WTC11 (cell line): ENCODE results near the gene MUC6. TPM values are rescaled to one million over a fixed set of nuclear protein-coding genes. Genes with fewer than 3 reads are reported as not detected.

Experiments used
- ATAC-seq: fragments of 200-7000 bp; cut with Tn5 transposase; 2 replicates; pipeline ENCODE4 v1.10.0; 2021; ENCODE audit warnings: mild to moderate bottlenecking, moderate library complexity
- CTCF ChIA-PET: fragments of 300-600 bp; sonication (Branson Sonifier 250); formaldehyde crosslinking; loops from one replicate; lab custom pipeline; 2021; ENCODE audit warnings: antibody characterized with exemption; lab: Charles Lee
- POLR2A ChIA-PET: fragments of 350-600 bp; sonication (Branson Sonifier 250); formaldehyde crosslinking; loops from one replicate; lab custom pipeline; 2021; ENCODE audit warnings: antibody characterized with exemption; lab: Charles Lee
- DNase-seq: peaks from one replicate; pipeline ENCODE4 v3.0.0; 2021; ENCODE audit warnings: low spot score
- H3K27ac Mint-ChIP-seq: 2 replicates; pipeline ENCODE4 v1.8.0; 2021; ENCODE audit warnings: mixed read lengths
- H3K27me3 Mint-ChIP-seq: 2 replicates; pipeline ENCODE4 v1.8.0; 2021; ENCODE audit warnings: low read depth, mild to moderate bottlenecking, moderate library complexity, mixed read lengths
- H3K36me3 Mint-ChIP-seq: 2 replicates; pipeline ENCODE4 v1.8.0; 2021; ENCODE audit warnings: mixed read lengths
- H3K4me1 Mint-ChIP-seq: 2 replicates; pipeline ENCODE4 v1.8.0; 2022; ENCODE audit warnings: mixed read lengths
- H3K4me3 Mint-ChIP-seq: 2 replicates; pipeline ENCODE4 v1.8.0; 2021; ENCODE audit warnings: mild to moderate bottlenecking, moderate library complexity, mixed read lengths
- H3K9me3 Mint-ChIP-seq: 2 replicates; pipeline ENCODE4 v1.8.0; 2021; ENCODE audit warnings: mixed read lengths
- CREM ChIP-seq: sonication (generic); formaldehyde crosslinking; IDR thresholded peaks from 2 replicates; pipeline ENCODE4 v1.8.1; 2022; ENCODE audit warnings: mild to moderate bottlenecking, missing genetic modification reagents, moderate library complexity
- ETV6 ChIP-seq: sonication (generic); formaldehyde crosslinking; IDR thresholded peaks from 2 replicates; pipeline ENCODE4 v1.8.1; 2022; ENCODE audit warnings: mild to moderate bottlenecking, missing genetic modification reagents
- IRF2 ChIP-seq: sonication (generic); formaldehyde crosslinking; IDR thresholded peaks from 2 replicates; pipeline ENCODE4 v1.8.0; 2022; ENCODE audit warnings: low read depth, missing genetic modification reagents, borderline replicate concordance
- JAZF1 ChIP-seq: fragments of 250-450 bp; sonication (Bioruptor Pico); IDR thresholded peaks from 2 replicates; pipeline ENCODE4 v1.9.0; 2021; ENCODE audit warnings: moderate library complexity, mild to moderate bottlenecking, inconsistent platforms
- JUN ChIP-seq: sonication (generic); formaldehyde crosslinking; IDR thresholded peaks from 2 replicates; pipeline ENCODE4 v1.8.0; 2023; ENCODE audit warnings: mild to moderate bottlenecking, missing genetic modification reagents
- KAT7 ChIP-seq: sonication (generic); formaldehyde crosslinking; IDR thresholded peaks from 2 replicates; pipeline ENCODE4 v1.8.1; 2023; ENCODE audit warnings: missing genetic modification reagents, mild to moderate bottlenecking, borderline replicate concordance
- MYBL2 ChIP-seq: sonication (generic); formaldehyde crosslinking; IDR thresholded peaks from 2 replicates; pipeline ENCODE4 v1.8.1; 2023; ENCODE audit warnings: mild to moderate bottlenecking, moderate library complexity, missing genetic modification reagents
- NFE2L1 ChIP-seq: sonication (generic); formaldehyde crosslinking; IDR thresholded peaks from 2 replicates; pipeline ENCODE4 v1.8.1; 2023; ENCODE audit warnings: missing genetic modification reagents
- NR1H2 ChIP-seq: sonication (generic); formaldehyde crosslinking; IDR thresholded peaks from 2 replicates; pipeline ENCODE4 v1.9.0; 2021; ENCODE audit warnings: mild to moderate bottlenecking, moderate library complexity, missing genetic modification reagents
- RELA ChIP-seq: sonication (generic); formaldehyde crosslinking; IDR thresholded peaks from 2 replicates; pipeline ENCODE4 v1.8.1; 2022; ENCODE audit warnings: missing genetic modification reagents, mild to moderate bottlenecking, borderline replicate concordance
- RORB ChIP-seq: fragments of 250-450 bp; sonication (Bioruptor Pico); IDR thresholded peaks from 2 replicates; pipeline ENCODE4 v1.9.0; 2021; ENCODE audit warnings: mild to moderate bottlenecking
- SP1 ChIP-seq: sonication (generic); formaldehyde crosslinking; conservative IDR thresholded peaks from 2 replicates; pipeline ENCODE4 v1.8.1; 2022; ENCODE audit warnings: missing genetic modification reagents
- USF2 ChIP-seq: sonication (generic); formaldehyde crosslinking; IDR thresholded peaks from 2 replicates; pipeline ENCODE4 v1.8.1; 2023; ENCODE audit warnings: mild to moderate bottlenecking, missing genetic modification reagents, moderate library complexity
- ZNF121 ChIP-seq: sonication (generic); formaldehyde crosslinking; IDR thresholded peaks from 2 replicates; pipeline ENCODE4 v1.8.0; 2023; ENCODE audit warnings: missing genetic modification reagents
- ZNF138 ChIP-seq: sonication (generic); formaldehyde crosslinking; conservative IDR thresholded peaks from 2 replicates; pipeline ENCODE4 v1.8.1; 2022; ENCODE audit warnings: mild to moderate bottlenecking, moderate library complexity, missing genetic modification reagents
- ZNF263 ChIP-seq: sonication (generic); formaldehyde crosslinking; IDR thresholded peaks from 2 replicates; pipeline ENCODE4 v1.8.1; 2022; ENCODE audit warnings: low read depth, mild to moderate bottlenecking, moderate library complexity, missing genetic modification reagents
- ZNF317 ChIP-seq: sonication (generic); formaldehyde crosslinking; IDR thresholded peaks from 2 replicates; pipeline ENCODE4 v1.8.1; 2023; ENCODE audit warnings: low read depth, mild to moderate bottlenecking, moderate library complexity, missing genetic modification reagents, borderline replicate concordance
- ZNF425 ChIP-seq: fragments of 250-450 bp; sonication (Bioruptor Pico); conservative IDR thresholded peaks from 2 replicates; pipeline ENCODE4 v1.9.0; 2021; ENCODE audit warnings: mild to moderate bottlenecking
- ZNF532 ChIP-seq: fragments of 250-450 bp; sonication (Bioruptor Pico); IDR thresholded peaks from 2 replicates; pipeline ENCODE4 v1.9.0; 2021; ENCODE audit warnings: mild to moderate bottlenecking, borderline replicate concordance
- total RNA-seq: library from RNA; stranded (reverse); gene quantifications from 3 replicates; pipeline ENCODE4 v1.2.3, GENCODE V29; 2021
- TF ChIP-seq, protein P1 (sequence below): sonication (generic); formaldehyde crosslinking; IDR thresholded peaks from 2 replicates; pipeline ENCODE4 v1.8.1; 2023; ENCODE audit warnings: mild to moderate bottlenecking, missing genetic modification reagents
- TF ChIP-seq, protein P2 (sequence below): sonication (generic); formaldehyde crosslinking; IDR thresholded peaks from 2 replicates; pipeline ENCODE4 v1.8.1; 2022; ENCODE audit warnings: mild to moderate bottlenecking, moderate library complexity, missing genetic modification reagents
- TF ChIP-seq, protein P3 (sequence below): sonication (generic); formaldehyde crosslinking; IDR thresholded peaks from 2 replicates; pipeline ENCODE4 v1.8.1; 2022; ENCODE audit warnings: mild to moderate bottlenecking, missing genetic modification reagents, moderate library complexity, borderline replicate concordance

Gene MUC6
- total RNA-seq, 1 experiment from 2014 or later: 0.13 TPM

DNA sequence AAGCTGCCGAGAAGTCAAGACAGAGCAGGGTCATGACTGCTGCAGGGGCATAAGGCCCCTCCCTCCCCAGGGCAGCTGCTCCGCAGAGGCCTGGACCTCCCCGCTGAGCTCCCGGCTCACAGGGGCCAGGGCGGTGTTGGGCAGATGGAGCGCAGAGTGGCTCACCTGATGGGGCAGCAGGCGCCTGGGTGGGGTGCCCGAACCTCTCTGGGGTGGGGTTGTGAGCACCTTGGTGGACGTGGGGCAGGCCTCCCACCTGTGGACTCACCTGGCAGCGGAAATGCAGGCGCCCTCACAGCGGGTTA lies 22.9 kb downstream of the MUC6 start:
- ChIA-PET POLR2A (no interaction called here), CTCF (interaction anchor here (0.7 to 1.2 kb wide), 3 partner anchors 38 to 116 kb away, joined by 3 to 4 read pairs (median 4); no protein-coding TSS in a partner anchor)
- H3K4me3 Mint-ChIP-seq: no peak overlapping the region
- peaks cover 24% of the 10 kb centered on the region for H3K9me3 Mint-ChIP-seq
- TF ChIP-seq KAT7 (no peak), CREM (CRISPR knock-in tag) (no peak), USF2 (CRISPR knock-in tag) (no peak), IRF2 (no peak), ZNF532 (CRISPR knock-in tag) (no peak), JAZF1 (no peak), RELA (CRISPR knock-in tag) (no peak), ZNF425 (CRISPR knock-in tag) (no peak), NFE2L1 (CRISPR knock-in tag) (no peak), RORB (CRISPR knock-in tag) (no peak), ZNF138 (CRISPR knock-in tag) (no peak)
- TF ChIP-seq, protein P1, sequence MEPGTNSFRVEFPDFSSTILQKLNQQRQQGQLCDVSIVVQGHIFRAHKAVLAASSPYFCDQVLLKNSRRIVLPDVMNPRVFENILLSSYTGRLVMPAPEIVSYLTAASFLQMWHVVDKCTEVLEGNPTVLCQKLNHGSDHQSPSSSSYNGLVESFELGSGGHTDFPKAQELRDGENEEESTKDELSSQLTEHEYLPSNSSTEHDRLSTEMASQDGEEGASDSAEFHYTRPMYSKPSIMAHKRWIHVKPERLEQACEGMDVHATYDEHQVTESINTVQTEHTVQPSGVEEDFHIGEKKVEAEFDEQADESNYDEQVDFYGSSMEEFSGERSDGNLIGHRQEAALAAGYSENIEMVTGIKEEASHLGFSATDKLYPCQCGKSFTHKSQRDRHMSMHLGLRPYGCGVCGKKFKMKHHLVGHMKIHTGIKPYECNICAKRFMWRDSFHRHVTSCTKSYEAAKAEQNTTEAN (CRISPR knock-in tag): no peak
- H3K36me3 Mint-ChIP-seq: peaks cover 33% of the 10 kb centered on the region
- 0 out of 2 replicates have a peak, but pooled peaks cover 1% of the 10 kb centered on the region for H3K4me1 Mint-ChIP-seq
- DNase-seq: no peak
- ATAC-seq: no peak
- no peaks in the 10 kb centered on the region; the same call in 1 of the 2 replicates for H3K27me3 Mint-ChIP-seq
- no peak overlapping the region for H3K27ac Mint-ChIP-seq

DNA sequence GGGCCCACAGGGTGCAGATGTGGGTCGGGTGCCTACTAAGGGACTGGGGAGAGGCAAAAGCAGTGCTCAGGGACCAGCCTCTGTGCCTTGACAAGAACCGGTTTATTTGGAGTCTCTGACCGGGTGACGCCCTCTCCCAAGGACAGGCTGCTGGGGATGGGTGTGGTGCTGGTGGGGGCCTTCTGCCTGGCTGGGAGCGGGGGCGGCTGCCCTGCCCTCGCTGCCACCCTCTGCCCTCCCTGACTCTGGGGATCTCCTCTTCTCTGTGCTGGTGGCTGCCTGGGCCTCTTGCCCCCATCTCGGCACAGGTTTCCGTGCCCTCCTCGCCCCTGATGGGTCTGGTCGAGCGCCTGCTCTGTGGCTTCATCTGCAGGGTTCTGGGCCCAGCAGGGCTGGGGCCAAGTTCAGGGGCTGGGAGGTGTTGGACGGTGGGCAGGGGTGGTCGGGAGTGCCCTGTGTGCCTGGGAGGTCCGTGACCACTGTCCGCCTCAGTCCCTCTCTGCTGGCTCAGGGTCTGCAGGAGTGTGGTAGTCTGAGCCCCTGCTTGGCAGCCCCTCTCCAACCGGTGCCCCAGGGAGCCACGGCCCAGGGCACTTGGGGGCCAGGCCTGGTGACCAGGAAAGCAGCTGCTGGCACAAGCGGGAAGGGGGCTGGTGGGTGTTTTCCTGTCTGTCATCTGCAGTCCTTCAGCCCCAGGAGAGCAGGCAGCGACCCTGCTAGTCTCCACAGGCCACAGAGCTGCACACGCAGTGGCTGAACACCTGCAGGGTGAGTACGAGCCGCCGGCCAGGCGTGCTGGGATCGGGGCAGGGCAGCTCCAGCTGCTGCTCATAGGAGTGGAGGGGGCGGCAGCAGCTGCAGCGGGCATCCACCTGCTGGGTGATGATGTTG lies 23.5 kb downstream of the MUC6 start:
- H3K4me3 Mint-ChIP-seq: no peak overlapping the region
- no peak for DNase-seq
- H3K36me3 Mint-ChIP-seq: peaks cover 33% of the 10 kb centered on the region
- no peak for ATAC-seq
- H3K27me3 Mint-ChIP-seq: no peaks in the 10 kb centered on the region; the same call in 1 of the 2 replicates
- ChIA-PET POLR2A (no interaction called here), CTCF (interaction anchor here (0.7 to 1.2 kb wide), 3 partner anchors 39 to 115 kb away, joined by 3 to 4 read pairs (median 4); no protein-coding TSS in a partner anchor)
- H3K9me3 Mint-ChIP-seq: peaks cover 21% of the 10 kb centered on the region
- H3K27ac Mint-ChIP-seq: no peak overlapping the region
- H3K4me1 Mint-ChIP-seq: no peaks in the 10 kb centered on the region
- no peak for TF ChIP-seq ZNF263
- TF ChIP-seq ETV6 (CRISPR knock-in tag): no peak
- TF ChIP-seq ZNF121 (CRISPR knock-in tag): no peak
- no peak for TF ChIP-seq NR1H2 (CRISPR knock-in tag)
- no peak for TF ChIP-seq NFE2L1 (CRISPR knock-in tag)
- TF ChIP-seq ZNF317 (CRISPR knock-in tag): no peak
- TF ChIP-seq, protein P2, sequence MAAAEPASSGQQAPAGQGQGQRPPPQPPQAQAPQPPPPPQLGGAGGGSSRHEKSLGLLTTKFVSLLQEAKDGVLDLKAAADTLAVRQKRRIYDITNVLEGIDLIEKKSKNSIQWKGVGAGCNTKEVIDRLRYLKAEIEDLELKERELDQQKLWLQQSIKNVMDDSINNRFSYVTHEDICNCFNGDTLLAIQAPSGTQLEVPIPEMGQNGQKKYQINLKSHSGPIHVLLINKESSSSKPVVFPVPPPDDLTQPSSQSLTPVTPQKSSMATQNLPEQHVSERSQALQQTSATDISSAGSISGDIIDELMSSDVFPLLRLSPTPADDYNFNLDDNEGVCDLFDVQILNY (CRISPR knock-in tag): no peak
- no peak for TF ChIP-seq JUN
- TF ChIP-seq SP1 (CRISPR knock-in tag): no peak
- no peak for TF ChIP-seq MYBL2 (CRISPR knock-in tag)
- TF ChIP-seq, protein P3, sequence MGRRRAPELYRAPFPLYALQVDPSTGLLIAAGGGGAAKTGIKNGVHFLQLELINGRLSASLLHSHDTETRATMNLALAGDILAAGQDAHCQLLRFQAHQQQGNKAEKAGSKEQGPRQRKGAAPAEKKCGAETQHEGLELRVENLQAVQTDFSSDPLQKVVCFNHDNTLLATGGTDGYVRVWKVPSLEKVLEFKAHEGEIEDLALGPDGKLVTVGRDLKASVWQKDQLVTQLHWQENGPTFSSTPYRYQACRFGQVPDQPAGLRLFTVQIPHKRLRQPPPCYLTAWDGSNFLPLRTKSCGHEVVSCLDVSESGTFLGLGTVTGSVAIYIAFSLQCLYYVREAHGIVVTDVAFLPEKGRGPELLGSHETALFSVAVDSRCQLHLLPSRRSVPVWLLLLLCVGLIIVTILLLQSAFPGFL (CRISPR knock-in tag): no peak
